HG03064 (cell line): ENCODE results near the gene TRIP11.

Experiments used
- ATAC-seq: cut with Tn5 transposase; IDR thresholded peaks from one replicate; pipeline ENCODE4 v1.9.1; 2021; ENCODE audit warnings: low read depth; ENCODE audit not compliant: unreplicated experiment

The TRIP11 gene

DNA sequence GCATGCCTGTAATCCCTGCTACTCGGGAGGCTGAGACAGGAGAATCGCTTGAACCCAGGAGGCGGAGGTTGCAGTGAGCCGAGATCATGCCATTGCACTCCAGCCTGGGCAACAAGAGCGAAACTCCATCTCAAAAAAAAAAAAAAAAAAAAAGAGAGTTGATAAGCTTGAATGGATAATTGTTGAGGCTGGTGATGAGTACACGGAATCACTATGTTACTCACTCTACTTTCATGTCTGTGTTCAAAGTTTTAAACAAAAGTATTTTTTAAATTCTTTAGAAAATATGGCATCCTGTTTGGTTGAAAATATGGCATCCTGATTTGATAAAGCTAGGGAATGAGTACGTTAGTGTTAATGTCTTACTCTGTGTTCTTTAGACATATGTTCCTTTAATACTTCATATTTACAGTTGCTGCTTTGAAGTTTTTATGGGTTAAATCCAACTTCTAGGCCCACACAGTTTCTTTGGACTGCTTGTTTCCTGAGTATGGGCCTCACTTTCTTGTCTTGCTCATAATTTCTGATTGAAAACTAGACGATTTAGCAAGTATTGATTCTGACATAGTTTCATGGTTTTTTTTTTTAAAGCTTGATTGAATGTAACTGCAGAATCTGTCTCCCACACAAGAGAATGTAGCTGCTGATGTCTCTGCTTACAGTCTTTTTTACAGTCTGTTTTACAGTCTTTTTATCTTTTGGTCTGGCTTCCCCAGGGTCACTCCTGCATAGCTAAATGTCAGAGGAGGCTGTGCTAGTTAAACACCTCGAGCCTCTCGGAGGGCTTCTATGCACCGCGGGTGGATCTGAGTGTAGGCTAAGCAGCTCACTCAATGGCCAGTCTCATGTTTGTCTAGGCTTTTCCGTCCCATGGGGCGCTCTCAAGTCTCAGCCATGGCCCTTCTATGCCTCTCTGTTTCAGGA, 78.3 kb downstream of the TRIP11 start:
- no peak for ATAC-seq

DNA sequence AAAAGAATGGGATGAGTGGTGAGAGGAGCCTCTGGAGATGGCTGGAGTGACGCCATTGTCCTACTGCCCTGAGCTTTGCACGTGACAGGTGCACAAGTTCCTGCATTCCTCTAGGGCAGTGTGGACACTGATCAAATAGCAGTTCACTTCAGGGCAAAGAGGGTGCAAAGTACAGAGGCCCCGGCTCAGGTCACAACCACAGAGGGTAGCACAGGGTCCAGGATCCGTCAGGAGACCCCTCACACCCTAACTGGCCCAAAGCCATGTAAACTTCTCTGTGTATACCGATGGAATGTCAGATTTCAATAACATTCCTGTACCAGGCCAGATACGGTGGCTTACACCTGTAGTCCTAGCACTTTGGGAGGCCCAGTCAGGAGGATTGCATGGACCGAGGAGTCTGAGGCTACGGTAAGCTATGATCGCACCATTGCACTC, 82.0 kb downstream of the TRIP11 start:
- ATAC-seq: no peak

DNA sequence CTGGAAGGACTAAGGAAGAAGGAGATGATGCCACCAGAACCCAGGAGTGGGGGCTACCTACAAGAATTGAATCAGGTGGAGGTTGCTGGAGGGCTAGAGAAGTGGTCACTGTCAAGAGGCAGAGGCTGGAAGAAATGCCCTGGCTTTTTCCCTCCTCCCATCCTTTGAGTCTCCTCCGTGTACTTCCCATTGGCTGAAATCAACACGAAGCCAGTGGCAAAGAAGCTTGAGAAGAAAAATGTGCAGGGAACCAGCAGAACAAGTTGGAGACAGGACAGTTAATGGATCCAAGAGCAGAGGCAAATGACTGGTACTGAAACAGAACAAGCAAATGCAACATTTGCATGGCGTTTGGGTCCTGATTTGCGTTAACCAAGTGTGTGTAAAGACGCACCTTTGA, 83.2 kb downstream of the TRIP11 start:
- ATAC-seq: no peak

DNA sequence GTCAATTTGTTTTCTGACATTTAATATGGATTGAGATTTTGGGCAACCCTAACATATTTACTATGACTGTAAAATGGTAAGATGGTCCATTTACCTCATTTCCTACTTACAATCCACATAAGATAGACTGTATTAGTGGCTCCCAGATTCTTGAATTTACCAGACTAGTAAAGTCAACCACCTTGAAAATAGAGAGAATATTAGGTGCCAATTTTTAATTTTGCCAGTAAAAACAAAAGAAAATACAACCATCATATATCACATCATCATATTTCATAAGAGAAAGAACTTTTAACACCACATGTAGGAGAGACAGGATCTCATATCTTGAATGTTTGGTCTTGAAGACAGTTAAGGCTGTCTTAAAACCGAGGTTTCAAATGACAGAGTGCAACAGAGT, 84.7 kb downstream of the TRIP11 start:
- ATAC-seq: no peak

DNA sequence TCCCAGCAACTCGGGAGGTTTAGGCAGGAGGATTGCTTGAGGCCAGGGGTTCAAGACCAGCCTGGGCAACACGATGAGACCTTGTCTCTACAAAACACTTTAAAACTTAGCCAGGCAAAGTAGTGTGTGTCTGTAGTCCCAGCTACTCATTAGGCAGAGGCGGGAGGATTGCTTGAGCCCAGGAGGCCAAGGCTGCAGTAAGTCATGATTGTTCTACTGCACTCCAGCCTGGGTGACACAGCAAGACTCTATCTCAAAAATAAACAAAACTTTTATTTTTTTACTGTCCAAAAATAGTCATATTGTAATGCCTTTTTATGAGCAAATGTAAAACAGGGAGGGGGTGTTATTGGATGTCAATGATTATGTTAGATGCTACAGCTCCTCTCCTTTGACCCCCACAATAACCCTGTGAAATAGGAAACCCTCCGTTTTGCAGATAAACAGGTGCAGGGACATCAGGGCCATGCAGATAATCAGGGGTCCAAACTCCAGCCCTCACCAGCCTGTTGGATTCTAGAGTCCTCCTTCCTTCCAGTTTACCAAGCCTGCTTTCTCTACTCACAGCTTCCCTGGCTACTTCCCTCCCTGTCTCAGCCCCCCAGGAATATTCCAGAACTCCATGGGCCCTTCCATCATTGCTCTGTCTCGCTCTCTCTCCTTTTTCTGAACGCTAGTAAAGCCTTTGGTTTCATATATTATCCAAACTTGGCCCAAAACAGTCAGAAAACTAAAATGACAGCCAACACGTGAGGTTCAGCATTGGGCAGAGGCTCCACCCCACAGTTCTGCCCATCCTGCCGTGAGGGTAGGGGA, 86.5 kb downstream of the TRIP11 start:
- no peak for ATAC-seq

DNA sequence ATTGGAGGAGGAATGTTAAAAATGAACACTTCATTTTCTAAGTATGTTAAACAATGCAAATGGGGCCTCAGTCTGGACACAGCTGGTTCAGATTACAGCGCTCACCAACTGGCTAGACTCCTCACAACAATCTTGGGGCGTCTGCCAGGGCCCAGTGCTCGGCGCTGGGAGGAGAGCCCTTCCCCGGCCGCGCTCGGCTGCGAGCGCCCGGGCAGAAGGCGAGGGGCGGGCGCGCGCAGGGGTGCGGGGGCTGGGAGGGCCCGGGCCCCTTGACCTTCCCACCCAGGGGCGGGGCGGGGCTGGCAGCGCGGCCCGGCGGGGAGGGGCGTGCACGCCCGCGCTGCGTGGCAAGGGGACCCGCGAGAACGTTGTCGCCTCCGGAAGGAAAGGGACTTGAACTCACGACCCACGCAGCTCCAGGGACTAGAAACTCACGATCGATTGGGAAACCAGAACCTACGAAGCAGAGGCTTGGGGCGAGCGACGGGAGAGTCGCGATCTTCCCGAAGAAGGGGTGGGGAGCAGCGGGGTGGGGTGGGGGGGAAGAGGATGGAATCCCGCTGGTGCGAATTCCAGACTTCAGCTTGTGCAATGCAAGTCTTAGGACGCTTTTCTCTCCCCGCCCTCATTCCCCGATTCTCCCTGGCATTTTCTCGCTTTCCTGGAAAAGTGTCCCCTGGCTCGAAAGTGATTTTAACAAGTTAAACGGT, 92.2 kb downstream of the TRIP11 start, which contains the start of gene FBLN5:
TSS of gene FBLN5 (minus strand) at position 220 of the 710 bp plus-strand sequence. CDS start 465 bp downstream, outside the sequence.
- no peak for ATAC-seq

DNA sequence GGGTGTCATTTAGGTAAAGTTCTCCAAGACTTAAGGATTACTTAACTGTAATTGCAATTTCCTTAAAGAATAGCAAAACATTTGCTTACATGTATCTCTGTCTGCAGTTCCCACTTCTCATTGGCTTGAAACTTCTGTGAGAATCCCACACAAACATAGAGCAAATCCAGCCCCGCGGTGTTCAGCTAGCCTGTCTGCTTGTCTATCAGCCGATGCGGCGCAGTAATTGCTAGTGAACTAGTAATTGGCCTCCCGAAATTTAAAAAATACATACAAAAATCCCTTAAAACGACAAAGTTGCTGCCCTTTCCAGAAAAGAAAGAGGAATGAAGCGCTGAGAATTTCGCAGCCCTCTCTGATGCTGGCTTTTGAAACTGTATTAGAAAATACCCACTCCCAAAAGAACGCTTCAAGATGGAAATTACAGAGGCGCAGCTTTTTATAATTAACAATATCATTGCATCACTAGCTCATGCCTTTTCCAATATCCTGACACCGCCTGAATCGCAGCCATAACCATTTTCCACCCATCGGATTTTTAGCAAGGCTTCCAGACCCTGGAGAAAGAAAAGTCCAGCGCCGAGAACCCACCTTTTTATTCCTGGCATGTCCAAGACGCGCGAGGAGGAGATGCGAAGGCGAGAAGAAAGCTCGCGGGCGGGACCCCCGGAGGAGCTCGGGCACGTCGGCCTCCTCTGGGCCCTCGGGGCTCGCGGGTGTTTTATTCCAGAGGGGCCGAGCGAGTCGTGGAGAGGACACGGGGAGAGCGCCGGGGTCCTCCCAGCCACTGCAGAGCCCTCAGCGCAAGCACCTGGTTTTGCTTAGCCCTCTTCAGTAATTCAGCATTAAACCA, 93.0 kb downstream of the TRIP11 start:
- no peak for ATAC-seq

DNA sequence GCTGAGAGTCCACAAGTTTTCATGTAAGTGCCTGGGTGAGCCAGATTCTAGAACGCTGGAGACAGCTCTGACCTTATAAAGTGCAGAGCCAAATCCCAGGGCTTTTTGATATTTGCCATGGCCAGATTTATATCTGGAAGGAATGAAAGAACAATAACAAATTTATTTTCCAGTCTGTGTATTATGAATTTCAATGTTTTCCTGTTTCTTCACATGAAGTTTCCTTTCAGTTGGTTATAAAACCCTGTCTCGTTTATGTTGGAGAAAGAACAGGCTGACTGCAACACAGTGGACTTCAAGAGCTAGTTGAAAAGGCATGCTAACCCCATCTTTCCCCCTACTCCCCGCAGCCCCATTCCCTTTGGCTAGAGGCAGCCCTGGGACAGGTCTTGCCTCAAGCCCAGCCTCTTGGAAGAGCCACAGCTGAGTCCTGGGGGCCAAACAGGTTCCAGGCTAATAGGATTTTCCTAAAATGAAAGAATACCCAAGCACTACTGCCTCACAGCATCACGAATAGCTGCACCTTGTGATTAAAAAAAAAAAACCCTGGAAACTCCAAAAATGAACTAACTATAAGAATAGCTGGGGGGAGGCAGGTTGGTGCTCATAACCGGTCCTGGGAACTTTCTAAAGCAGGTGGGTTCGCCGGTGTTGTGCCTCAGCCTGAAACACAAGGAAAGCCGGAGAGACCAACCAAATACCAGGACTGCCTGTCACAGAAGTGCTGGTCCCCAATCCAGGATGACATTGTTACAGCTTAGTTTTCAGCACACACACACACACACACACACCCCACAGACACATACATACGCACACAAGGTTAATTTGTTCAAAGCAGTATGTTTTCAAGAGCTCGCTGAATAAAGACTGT, 93.9 kb downstream of the TRIP11 start:
- no peak for ATAC-seq

DNA sequence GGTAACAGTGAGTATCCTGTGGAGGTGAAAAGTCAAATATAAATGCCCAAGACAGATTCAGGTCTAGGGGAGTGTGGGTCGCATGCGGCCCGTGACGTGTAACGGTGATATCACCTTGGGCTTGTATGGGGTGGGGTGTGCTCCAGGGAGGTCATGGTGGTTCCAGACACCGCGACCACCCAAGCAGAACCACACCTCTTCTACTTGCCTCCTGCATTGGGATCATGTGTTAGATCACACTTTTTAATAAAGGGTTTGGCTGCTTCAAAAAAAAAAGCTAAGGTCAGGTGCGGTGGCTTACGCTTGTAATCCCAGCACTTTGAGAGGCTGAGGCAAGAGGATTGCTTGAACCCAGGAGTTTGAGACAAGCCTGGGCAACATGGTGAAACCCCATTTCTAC, 96.9 kb downstream of the TRIP11 start:
- no peak for ATAC-seq

DNA sequence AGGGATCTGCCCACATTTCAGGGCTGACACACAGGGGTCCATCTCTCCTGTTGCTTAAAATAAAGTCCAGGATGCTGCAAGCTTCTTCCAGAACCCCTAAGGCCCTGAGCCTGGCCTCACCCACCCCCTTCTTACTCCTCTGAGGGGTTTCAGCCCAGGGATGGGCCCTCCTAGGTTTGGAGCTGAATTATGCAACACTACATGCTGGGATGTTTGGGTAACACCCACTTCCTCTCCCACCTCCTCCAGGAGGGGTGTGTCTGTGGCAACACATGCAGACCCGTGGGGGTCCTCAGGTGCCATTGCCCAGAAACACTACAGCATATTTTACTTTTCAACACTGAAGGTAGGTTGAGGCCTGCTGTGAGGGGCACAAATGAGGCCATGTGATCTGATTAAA, 97.7 kb downstream of the TRIP11 start:
- no peak for ATAC-seq

DNA sequence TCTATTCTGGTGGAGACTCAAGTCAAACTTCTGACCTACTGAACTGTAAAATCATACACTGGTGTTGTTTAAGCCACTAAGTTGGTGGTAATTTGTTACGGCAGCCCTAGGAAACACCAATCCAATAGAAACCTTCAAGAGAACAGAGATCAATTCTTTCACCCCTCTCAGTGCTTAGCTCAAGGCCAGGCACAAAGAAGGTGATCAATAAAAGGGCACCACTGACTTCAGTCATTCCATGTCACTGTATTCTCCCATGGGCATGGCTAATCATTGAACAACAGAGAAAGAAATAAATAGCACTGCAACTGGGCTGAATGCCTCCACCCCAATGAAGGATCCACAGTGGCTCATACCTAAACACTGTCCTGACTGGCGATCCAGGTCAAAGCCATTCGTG, 99.7 kb downstream of the TRIP11 start:
- no peak for ATAC-seq

DNA sequence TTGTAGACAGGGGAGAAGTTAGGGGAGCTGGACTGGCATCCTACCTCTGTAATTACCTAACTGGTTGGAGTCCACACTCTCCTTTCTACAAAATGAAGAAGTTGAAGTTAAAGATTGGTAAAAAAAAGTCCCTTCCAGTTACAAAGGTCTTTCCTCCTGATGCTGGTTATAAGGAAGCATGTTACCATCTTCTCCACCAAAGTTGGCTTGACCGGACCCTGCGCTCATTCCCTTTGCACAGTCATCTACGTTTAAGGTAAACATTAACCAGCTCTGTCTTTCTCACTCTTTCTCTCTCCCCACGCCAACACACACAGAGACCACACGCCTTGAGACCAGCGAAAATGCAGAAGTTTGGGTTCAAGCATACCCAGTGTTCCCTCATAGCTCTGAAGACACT, 104.3 kb downstream of the TRIP11 start:
- no peak for ATAC-seq

DNA sequence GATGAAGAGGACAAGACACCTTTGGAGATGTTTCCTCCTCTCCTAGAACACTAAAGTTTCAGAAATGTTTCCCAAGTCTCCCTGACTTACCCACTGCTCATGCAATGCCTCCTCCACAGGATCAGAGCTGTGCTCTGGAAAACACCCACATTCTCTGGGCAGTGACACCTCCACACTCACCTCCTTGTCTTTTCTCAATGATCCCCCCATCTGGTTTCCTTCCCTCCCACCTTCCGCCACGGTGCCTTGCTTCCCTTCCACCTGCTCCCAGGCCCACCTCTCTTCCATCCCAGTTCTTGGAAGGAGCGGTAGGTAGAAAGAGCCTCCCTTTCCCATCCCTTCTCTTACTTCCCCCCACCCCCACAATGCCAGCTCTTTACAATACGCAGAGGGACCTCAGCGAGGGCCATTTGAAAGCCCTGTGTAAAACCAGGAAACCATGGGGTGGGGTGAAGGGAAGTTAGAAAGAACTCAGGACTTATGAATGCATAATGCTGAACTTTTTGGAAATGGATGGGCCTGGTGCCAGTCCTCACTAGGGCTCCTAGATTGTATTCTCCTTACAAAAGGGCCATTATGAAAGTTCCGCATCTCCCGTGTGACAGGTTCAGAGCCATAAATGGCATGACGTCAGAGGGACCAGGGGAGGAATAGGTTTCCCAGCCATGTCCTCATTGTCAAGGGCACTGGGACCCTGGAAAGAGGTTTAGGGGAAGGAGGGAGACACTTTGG, 105.1 kb downstream of the TRIP11 start:
- ATAC-seq: no peak

DNA sequence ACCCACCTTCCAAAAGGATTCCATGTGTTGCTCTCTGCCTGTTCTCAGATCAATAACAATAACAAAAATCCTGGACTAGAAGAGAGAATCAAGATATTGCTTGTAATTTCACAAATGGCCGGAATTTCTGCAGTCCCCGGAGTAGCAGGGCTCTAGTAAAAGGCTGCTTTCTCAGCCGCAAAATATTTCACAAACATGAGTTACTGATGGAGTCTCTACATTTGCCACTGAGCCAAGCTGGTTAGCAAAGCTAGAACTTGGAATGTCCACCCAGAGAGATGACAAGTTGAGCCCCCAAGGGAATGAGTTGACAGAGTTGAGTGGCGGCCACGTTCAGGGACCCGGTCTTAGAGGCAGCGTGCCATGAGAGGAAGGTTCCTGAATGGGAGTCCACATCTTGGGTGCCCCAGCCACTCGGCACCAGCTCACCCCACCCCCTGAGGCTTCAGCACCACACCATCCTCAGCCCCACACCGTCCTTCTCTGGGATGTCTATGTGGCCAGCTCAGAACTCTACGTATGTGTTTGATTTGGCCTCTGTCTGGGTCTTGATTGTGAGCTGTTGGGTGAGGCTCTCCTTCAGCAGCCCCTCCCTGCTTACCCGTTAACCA, 108.3 kb downstream of the TRIP11 start:
- no peak for ATAC-seq

DNA sequence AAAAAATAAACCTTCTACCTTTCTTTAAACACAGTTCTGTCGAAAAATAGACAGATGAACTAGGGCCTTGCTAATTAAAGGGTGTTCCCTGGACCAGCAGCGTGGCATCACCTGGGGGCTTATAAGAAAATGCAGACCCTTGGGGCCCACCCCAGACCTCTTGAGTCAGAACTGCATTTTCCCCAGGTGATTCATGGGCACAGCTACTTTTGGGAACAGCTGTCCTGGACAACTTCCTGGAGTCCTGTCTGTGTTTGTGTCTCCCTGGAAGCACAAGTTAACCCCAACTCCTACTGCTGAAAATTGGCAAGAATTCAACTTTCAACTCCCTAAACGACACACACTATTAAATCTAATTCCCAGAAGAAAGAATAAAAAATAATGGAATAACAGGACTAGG, 110.2 kb downstream of the TRIP11 start:
- ATAC-seq: no peak

DNA sequence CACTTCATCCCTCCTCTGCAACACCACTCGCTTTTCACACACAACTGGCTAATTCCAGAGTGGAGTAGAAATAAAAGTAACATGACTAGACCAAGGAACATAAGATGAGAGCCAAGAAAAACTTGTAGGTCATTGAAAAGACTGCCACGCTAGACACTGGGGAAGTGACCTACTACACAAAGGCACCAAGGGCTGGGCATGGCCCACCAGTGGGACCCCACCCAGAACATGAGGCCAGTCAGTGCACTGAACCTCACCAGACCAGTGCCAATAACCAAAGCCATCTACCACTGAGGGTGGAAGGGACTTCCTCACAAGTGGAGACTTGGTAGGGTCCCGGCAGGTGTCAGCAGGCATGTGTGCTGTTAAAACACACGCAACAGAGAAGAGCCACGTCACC, 112.1 kb downstream of the TRIP11 start:
- ATAC-seq: no peak

DNA sequence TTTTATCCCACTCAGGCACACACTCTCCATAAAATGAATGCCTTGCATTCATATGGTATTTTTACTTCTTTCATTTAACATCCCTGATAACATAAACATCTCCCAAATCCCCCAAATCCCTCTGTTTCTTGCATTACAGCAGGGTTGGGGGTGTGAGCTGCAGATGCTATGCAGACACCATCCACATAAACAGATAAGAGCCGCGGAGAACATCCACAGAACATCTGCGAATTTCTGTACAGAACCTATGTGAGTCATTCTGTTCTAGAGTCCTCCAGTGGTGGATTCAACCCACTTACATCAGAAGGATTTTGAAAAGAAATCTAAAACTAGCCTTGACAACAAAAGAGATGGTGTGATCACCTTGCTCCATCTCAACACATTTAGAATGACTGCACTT, 112.7 kb downstream of the TRIP11 start:
- ATAC-seq: no peak
